Effector CD8-positive, alpha-beta T cell (primary cell): ENCODE results near the gene CHRM4.
"Not testable (repeated sequence)": the region's sequence is repeated elsewhere in the genome, so short reads cannot be mapped to it uniquely, and the experiment has no call there.

Experiments used
- DNase-seq: peaks from one replicate; lab custom pipeline; 2025; lab: John Stamatoyannopoulos, UW

Gene CHRM4

GRCh38 chr11:46381819-46382645 is 9.5 kb downstream of the CHRM4 start:
- DNase-seq, result no peak

- DNase-seq, result no peak
Measured at GRCh38 chr11:46381048-46381818, 10.3 kb downstream of the CHRM4 start, which contains the start of gene MDK. Gene MDK, plus strand, starts transcription at chr11:46381669. Its CDS starts 389 bp downstream, at chr11:46382058.

GRCh38 chr11:46380340-46381047 is 11.1 kb downstream of the CHRM4 start:
- DNase-seq, result peak; percentile 27

GRCh38 chr11:46379482-46380293 is 11.9 kb downstream of the CHRM4 start:
- DNase-seq, result not testable (repeated sequence)

- DNase-seq, result no peak
Measured at GRCh38 chr11:46378811-46379481, 12.6 kb downstream of the CHRM4 start.

GRCh38 chr11:46378296-46378695 is 13.3 kb downstream of the CHRM4 start:
- no peak for DNase-seq

GRCh38 chr11:46377831-46378230 is 13.7 kb downstream of the CHRM4 start:
- no peak for DNase-seq

GRCh38 chr11:46377290-46377689 is 14.3 kb downstream of the CHRM4 start:
- DNase-seq, result no peak

- DNase-seq, result no peak
Measured at GRCh38 chr11:46376258-46377050, 15.1 kb downstream of the CHRM4 start.

- no peak for DNase-seq
Measured at GRCh38 chr11:46375392-46376101, 16.0 kb downstream of the CHRM4 start.

GRCh38 chr11:46374815-46375214 is 16.8 kb downstream of the CHRM4 start:
- DNase-seq, result no peak

GRCh38 chr11:46373787-46374740 is 17.5 kb downstream of the CHRM4 start:
- no peak for DNase-seq

- DNase-seq, result not testable (repeated sequence)
Measured at GRCh38 chr11:46372501-46372900, 19.1 kb downstream of the CHRM4 start.

- DNase-seq, result no peak
Measured at GRCh38 chr11:46372086-46372485, 19.5 kb downstream of the CHRM4 start.

GRCh38 chr11:46371262-46371661 is 20.3 kb downstream of the CHRM4 start:
- DNase-seq, result not testable (repeated sequence)

GRCh38 chr11:46370253-46370652 is 21.3 kb downstream of the CHRM4 start:
- no peak for DNase-seq

GRCh38 chr11:46369458-46370152 is 22.0 kb downstream of the CHRM4 start:
- DNase-seq, result peak; percentile 21

- DNase-seq, result no peak
Measured at GRCh38 chr11:46367916-46368267, 23.7 kb downstream of the CHRM4 start.
